GM12874 (cell line): Measurements from ENCODE around the gene GNAL.

ENCODE experiments used
- TF ChIP-seq, protein P1 (sequence below): IDR thresholded peaks from 2 replicates; pipeline ENCODE4 v1.5.1; 2011; ENCODE audit warnings: low read depth, mild to moderate bottlenecking, control low read depth, low read length, moderate library complexity; ENCODE audit not compliant: insufficient read depth

GNAL gene

DNA sequence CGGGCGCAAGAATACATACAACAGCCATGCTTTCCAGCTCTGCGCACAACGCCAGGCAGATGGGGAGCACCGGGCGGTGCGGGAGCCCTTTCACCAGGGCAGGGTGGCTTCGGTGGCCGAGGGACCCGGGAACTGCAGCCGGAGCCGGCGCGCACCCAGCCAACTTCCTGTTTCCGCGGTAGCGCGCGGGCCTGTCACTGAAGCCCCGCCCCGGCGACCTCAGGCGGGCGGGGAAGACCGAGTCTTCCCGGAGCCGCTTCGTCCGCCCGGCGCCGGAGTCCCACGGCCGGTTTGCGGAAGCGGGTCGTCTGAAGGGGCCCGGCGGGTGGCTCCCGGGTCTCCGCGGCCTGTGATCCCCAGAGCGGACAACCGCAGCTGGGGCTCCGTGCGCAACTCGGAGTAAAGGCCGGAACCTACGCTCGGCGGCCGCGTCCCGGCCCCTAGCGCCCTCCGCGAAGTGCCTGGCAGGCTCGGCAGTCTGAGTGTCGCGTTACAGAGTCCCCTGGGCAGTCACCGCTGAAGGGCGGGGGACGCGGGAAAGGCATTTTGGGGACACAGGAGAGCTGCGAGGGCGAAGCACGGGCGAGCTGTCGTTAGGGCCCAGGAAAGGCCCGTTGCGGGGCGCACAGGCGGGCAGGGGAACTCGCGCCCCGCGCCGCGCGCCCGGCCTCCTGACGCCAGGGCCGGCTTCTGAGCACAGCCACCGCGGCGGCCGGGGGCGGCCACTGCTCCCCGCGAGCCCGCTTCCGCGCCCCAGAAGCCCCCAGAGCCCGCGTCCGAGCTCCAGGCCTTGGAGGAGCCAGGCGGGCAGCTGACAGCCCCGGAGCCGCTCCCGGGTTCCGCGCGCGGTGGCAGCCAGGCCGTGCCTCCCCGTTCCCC lies 219.4 kb downstream of the GNAL start, which contains the start of gene MPPE1:
MPPE1 (minus strand) TSS at position 136 of the 879 bp plus-strand sequence. CDS start 11,053 bp downstream, outside the sequence.
- TF ChIP-seq, protein P1, sequence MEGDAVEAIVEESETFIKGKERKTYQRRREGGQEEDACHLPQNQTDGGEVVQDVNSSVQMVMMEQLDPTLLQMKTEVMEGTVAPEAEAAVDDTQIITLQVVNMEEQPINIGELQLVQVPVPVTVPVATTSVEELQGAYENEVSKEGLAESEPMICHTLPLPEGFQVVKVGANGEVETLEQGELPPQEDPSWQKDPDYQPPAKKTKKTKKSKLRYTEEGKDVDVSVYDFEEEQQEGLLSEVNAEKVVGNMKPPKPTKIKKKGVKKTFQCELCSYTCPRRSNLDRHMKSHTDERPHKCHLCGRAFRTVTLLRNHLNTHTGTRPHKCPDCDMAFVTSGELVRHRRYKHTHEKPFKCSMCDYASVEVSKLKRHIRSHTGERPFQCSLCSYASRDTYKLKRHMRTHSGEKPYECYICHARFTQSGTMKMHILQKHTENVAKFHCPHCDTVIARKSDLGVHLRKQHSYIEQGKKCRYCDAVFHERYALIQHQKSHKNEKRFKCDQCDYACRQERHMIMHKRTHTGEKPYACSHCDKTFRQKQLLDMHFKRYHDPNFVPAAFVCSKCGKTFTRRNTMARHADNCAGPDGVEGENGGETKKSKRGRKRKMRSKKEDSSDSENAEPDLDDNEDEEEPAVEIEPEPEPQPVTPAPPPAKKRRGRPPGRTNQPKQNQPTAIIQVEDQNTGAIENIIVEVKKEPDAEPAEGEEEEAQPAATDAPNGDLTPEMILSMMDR: no peak

DNA sequence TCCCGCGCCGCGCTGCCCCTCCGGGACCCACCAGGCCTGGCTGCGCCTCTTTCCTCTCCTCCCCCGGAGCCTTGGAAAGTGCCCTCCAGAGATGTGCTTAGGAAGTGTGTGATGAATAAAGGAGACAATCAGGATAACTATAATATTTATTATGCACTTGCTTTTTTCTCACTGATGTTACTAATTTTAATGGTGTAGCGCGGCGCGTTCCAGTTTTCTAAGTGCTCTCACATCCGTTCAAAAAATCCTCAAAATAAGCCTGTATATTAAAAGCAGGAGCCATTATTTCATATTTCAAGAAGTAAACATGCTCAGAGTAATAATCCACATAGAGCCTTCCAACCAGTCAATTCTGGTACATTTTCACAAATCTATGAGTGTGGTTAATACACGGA lies 220.0 kb downstream of the GNAL start:
- TF ChIP-seq, protein P1: no peak

DNA sequence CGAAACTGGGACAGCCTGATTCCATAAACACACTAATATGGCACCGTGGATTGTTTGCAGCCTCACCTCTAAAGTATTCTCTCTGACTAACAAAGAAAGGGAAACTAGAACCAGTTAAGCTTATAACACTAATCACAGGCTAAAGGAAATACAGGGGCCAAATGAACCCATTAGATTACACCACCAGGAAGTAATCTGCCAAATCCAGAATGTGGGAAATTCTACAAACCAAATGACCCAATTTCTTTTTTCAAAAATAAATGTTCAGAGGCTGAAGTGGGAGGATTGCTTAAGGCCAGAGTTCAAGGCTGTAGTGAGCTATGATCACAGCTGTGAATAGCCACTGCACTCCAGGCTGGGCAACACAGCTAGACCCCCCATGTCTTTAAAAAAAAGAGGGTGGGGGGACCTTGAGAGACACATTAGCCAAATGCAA lies 220.5 kb downstream of the GNAL start:
- TF ChIP-seq, protein P1: no peak

DNA sequence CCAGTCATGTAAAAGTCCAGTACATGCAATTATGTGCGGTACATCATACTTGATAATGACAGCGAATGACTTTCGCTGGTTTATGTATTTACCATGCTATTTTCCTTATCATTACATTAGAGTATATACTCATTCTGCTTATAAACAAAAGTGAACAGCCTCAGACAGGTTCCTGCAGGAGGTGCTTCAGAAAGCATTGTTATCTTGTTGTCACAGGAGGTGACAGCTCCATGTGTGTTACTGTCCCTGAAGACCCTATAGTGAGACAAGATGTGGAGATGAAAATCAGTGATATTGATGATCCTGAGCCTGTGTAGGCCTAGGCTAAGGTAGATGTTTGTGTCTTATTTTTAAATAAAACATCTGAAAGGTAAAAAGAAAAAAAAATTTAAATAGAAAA lies 234.4 kb downstream of the GNAL start:
- TF ChIP-seq, protein P1: no peak

DNA sequence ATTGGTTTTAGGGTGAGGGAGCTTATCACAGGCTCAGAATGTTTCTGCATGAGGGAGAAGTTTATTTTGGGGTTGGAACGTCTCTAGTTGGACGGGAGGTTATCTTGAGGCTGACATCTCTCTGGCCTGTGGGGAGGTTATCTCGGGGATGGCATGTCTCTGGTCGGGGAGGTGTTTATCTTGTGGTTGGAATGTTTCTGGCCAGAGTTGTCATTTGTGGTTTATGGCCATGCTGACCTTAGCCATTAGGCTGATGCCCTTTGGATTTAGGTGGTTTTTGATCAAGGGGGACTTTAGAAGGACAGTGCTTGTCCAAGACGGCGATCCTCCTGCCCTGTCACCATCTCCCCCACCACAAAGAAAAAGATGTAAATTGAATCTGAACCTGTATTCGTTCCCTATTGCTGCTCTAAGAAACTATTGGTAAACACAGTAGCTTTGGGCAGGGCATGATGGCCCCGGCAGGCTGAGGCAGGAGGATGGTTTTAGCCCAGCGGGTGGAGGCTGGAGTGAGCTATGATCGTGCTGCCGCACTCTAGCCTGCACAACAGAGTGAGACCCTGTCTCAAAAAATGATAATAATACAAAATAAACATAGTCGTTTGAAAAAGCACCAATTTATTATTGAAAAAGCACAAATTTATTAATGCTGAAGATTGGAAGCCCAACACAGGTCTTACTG lies 236.9 kb downstream of the GNAL start:
- TF ChIP-seq, protein P1: no peak

DNA sequence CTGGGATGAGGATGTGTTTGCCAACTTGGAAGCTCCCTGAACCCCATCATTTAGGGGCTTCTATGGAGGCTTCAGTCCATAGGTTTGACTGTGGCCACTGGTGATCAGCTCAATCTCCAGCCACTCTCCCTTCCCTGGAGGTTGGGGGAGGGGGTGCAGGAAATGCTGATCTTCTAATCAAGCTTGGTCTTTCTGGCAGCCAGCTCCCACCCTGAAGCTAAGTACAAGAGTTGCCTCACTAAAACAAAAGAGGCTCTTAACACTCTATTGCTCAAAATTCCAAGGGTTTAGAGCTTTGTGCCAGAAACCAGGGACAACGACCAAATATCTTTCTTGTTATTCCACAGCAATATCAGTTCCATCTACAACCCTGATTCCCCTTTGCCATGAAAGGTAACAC lies 238.4 kb downstream of the GNAL start:
- TF ChIP-seq, protein P1: no peak

DNA sequence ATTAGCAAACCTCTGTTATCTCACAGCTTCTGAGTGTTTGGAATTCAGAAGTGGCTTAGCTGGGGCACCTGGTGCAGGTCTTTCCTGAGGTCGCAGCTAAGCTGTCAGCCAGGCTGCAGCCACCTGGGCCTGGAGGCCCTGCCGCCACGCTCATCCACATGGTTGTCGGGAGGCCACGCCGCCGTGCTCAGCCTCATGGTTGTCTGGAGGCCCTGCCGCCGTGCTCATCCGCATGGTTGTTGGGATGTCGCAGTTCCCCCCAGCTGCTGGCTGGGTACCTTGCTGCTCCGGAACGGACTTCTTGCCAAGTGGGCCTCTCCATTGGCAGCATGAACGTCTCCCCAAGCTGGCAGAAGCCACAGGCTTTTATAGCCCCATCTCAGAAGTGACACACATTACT lies 243.3 kb downstream of the GNAL start:
- TF ChIP-seq, protein P1: no peak
